K562 (cell line): ENCODE measurements around the gene TOR1AIP2. TPM values are rescaled to one million over a fixed set of nuclear protein-coding genes. Genes with fewer than 3 reads are reported as not detected.

Experiments used
- BACH1 ChIP-seq: fragments of 200-800 bp; sonication (Bioruptor generic); IDR thresholded peaks from 2 replicates; pipeline ENCODE4 v1.6.1; 2016; ENCODE audit warnings: missing genetic modification characterization, missing compliant biosample characterization
- CBFB ChIP-seq: sonication (generic); formaldehyde crosslinking; IDR thresholded peaks from 2 replicates; pipeline ENCODE4 v1.4.0; 2020; ENCODE audit warnings: mild to moderate bottlenecking, missing genetic modification reagents
- CHD4 ChIP-seq: fragments of 200-600 bp; sonication (generic); IDR thresholded peaks from 3 replicates; pipeline ENCODE4 v1.6.1; 2012; ENCODE audit warnings: low read depth, mild to moderate bottlenecking, mixed read lengths, low read length, inconsistent platforms; ENCODE audit not compliant: insufficient read depth, insufficient replicate concordance, poor library complexity, severe bottlenecking
- EP300 ChIP-seq: IDR thresholded peaks from 2 replicates; pipeline ENCODE4 v1.6.1; 2012; ENCODE audit warnings: low read length, improper control_type of control experiment
- ETS1 ChIP-seq: conservative IDR thresholded peaks from 2 replicates; pipeline ENCODE4 v1.6.1; 2011; ENCODE audit warnings: low read depth, mild to moderate bottlenecking, low read length; ENCODE audit not compliant: control insufficient read depth
- FOXJ2 ChIP-seq: fragments of 200-800 bp; sonication (Bioruptor generic); IDR thresholded peaks from 2 replicates; pipeline ENCODE4 v1.6.1; 2016; ENCODE audit warnings: missing genetic modification characterization, missing compliant biosample characterization
- HOMEZ ChIP-seq: fragments of 250-450 bp; sonication (Bioruptor Pico); IDR thresholded peaks from 2 replicates; pipeline ENCODE4 v1.4.0; 2020; ENCODE audit warnings: mild to moderate bottlenecking, moderate library complexity
- KDM4B ChIP-seq, 2 experiments: fragments of 450-650 bp in 1 of 2; sonication (generic) in 1 of 2; IDR thresholded peaks; 2 replicates each; pipeline ENCODE4 v1.6.1; 2016 to 2017; ENCODE audit warnings: borderline replicate concordance in 2 of 2, antibody characterized with exemption in 1 of 2, low read depth in 1 of 2, mild to moderate bottlenecking in 1 of 2
- NFE2 ChIP-seq: IDR thresholded peaks from 2 replicates; pipeline ENCODE4 v1.6.1; 2014; ENCODE audit warnings: antibody characterized with exemption, low read depth
- PRDM10 ChIP-seq: fragments of 450-650 bp; IDR thresholded peaks from 2 replicates; pipeline ENCODE4 v1.6.1; 2018; ENCODE audit not compliant: partially characterized antibody
- SPI1 ChIP-seq: IDR thresholded peaks from 2 replicates; pipeline ENCODE4 v1.6.1; 2011; ENCODE audit warnings: low read depth, low read length, control low read depth, borderline replicate concordance
- U2AF1 ChIP-seq: fragments of 200-400 bp; formaldehyde crosslinking; optimal IDR thresholded peaks from 2 replicates; pipeline ENCODE3; 2017; ENCODE audit warnings: mild to moderate bottlenecking, low read depth, low read length, moderate library complexity
- USF2 ChIP-seq: sonication (generic); formaldehyde crosslinking; IDR thresholded peaks from 2 replicates; pipeline ENCODE4 v1.5.0; 2020; ENCODE audit warnings: missing genetic modification reagents
- ZNF184 ChIP-seq: sonication (generic); formaldehyde crosslinking; IDR thresholded peaks from 2 replicates; pipeline ENCODE4 v1.5.0; 2020; ENCODE audit warnings: missing genetic modification reagents
- ZNF212 ChIP-seq: fragments of 450-650 bp; formaldehyde crosslinking; IDR thresholded peaks from 2 replicates; pipeline ENCODE4 v1.4.0; 2020; ENCODE audit warnings: mild to moderate bottlenecking
- ZNF217 ChIP-seq: sonication (generic); formaldehyde crosslinking; IDR thresholded peaks from 2 replicates; pipeline ENCODE4 v1.8.0; 2022; ENCODE audit warnings: mild to moderate bottlenecking, missing genetic modification reagents
- ZNF696 ChIP-seq: fragments of 250-450 bp; sonication (Bioruptor Pico); conservative IDR thresholded peaks from 2 replicates; pipeline ENCODE4 v1.4.0; 2020; ENCODE audit warnings: mild to moderate bottlenecking, moderate library complexity
- ZNF766 ChIP-seq: fragments of 200-800 bp; sonication (Bioruptor generic); conservative IDR thresholded peaks from 2 replicates; pipeline ENCODE4 v1.6.1; 2016; ENCODE audit warnings: missing genetic modification characterization, missing compliant biosample characterization
- polyA plus RNA-seq, 8 experiments: library from polyadenylated mRNA; depleted of rRNA in 4 of 8; stranded (reverse) in 5 of 8; unstranded in 3 of 8; fragments of >200 nt; fragmentation: Nextera tagmentation in 2 of 8; fragmentation: Illumina TruSeq in 1 of 8; extraction: Ambion mirVana in 2 of 8; extraction: Trizol in 1 of 8; gene quantifications; 2 replicates each; pipeline versions ENCODE4 v1.2.1 to v1.2.3, GENCODE V29; 2011 to 2014; ENCODE audit warnings: inconsistent platforms in 1 of 8, missing spikeins in 1 of 8
- total RNA-seq, 7 experiments: library from RNA; depleted of rRNA in 6 of 7; stranded (reverse); fragments of >200 nt in 6 of 7; fragmentation: Illumina TruSeq in 2 of 7; extraction: Trizol in 2 of 7; gene quantifications; 2 replicates each; pipeline versions ENCODE4 v1.2.1 to v1.2.3, GENCODE V29; 2011 to 2021; ENCODE audit warnings: low replicate concordance in 1 of 7

TOR1AIP2 gene
- total and polyA plus RNA-seq, 9 of the 15 experiments (the other 6 are each of a cell fraction or from before 2014, with no cell fraction given) = 16.7 to 122 (median 41.4) TPM

GRCh38 chr1:179877586-179878265 is at the start of gene TOR1AIP2 (continued):
- TF ChIP-seq ETS1 (peak; percentile 93), FOXJ2 (no peak), ZNF217 (CRISPR knock-in tag) (no peak), CHD4 (no peak), ZNF696 (no peak), ZNF212 (CRISPR knock-in tag) (no peak), CBFB (CRISPR knock-in tag) (peak; percentile 97), NFE2 (0 out of 2 replicates have a peak, but pooled peaks have one; percentile 18), ZNF184 (CRISPR knock-in tag) (no peak), KDM4B (IDR thresholded peaks at IDR 0.05; ENCODE audit: borderline replicate concordance in 2 of 2, low read depth in 1 of 2) (peak in 1 of 2 experiments; percentile 93; a peak in 2 of 4 replicates), PRDM10 (peak; percentile 35), SPI1 (no peak), ZNF766 (CRISPR knock-in tag) (0 out of 2 replicates have a peak, but pooled peaks have one; percentile 61), USF2 (CRISPR knock-in tag) (peak; percentile 46), BACH1 (tag) (no peak), EP300 (no peak), U2AF1 (no peak), HOMEZ (CRISPR knock-in tag) (no peak)
